Measurements from ENCODE around the gene UBAC2. TPM values are rescaled to one million over a fixed set of nuclear protein-coding genes. Genes with fewer than 3 reads are reported as not detected.

The UBAC2 gene
- total and polyA plus RNA-seq, 2 of the 8 experiments (the other 6 are each of a cell fraction or from before 2014, with no cell fraction given), result 75.9 to 76.9 TPM

- TF ChIP-seq CHD7 (IDR thresholded peaks at IDR 0.05; ENCODE audit: insufficient replicate concordance, low read length), result no peak
- no peak for TF ChIP-seq SP4 (IDR thresholded peaks at IDR 0.05; ENCODE audit: low read length)
Measured at GRCh38 chr13:99315186-99315585, 114.5 kb downstream of the UBAC2 start (continued).
